Measurements from ENCODE around the gene BMP8B.
"Not testable (repeated sequence)": the region's sequence is repeated elsewhere in the genome, so short reads cannot be mapped to it uniquely, and the experiment has no call there.

The BMP8B gene, protein sequence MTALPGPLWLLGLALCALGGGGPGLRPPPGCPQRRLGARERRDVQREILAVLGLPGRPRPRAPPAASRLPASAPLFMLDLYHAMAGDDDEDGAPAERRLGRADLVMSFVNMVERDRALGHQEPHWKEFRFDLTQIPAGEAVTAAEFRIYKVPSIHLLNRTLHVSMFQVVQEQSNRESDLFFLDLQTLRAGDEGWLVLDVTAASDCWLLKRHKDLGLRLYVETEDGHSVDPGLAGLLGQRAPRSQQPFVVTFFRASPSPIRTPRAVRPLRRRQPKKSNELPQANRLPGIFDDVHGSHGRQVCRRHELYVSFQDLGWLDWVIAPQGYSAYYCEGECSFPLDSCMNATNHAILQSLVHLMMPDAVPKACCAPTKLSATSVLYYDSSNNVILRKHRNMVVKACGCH

DNA sequence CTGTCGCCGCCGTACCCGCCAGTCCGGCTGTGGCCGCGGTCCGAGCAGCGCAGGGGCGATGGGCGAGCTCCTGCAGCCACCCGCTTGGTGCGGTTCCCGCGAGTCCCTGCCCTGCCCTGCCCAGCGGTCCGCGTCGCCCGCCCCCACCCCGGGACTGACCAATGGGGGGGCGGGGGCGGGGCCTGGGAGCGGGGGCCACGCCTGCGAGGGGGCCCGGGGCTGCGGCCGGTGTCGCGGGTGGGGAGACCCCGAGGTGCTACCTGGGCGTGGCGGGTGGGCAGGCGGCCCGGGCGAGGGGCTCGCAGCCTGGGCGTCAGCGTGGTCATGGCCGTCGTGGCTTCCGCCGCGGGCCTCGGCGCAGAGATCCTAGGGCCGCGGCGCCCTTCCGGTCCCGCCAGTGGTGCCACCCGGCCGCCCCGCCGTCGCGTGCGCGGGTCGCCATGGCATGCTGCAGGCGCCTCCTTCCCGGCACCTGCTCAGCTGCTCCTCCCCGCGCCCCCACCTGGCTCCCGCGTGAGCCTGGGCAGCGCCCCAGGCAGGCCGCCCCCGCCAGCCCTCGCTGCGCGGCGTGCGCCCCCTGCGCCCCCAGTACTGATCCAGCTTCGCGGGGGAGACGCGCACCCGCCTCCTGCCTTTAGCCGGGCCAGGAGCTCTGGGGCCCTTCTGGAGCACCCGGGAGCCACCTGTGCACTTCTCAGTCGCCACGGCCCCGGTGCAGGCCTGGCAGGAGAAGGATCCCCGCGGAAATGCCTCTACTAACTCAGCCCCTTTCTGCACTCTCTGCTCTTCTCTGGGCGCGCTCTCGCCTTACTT lies at the start of gene BMP8B:
BMP8B (minus strand) TSS at position 108 of the 813 bp plus-strand sequence. CDS start 380 bp downstream, outside the sequence.
- Histone ChIP-seq H3K27ac (ENCODE audit: low read length) (no peak within 1 kb of the TSS), H3K36me3 (ENCODE audit: insufficient read depth, low read depth, low read length) (no peaks in the 10 kb centered on the region), H3K9ac (ENCODE audit: low read depth, low read length) (no peak within 1 kb of the TSS), H3K4me3 (ENCODE audit: low read length) (peak within 1 kb of the TSS; percentile 58; the same call in 1 of the 2 replicates), H3K9me3 (ENCODE audit: insufficient read depth, low read depth, low read length) (no peaks in the 10 kb centered on the region), H3K4me1 (ENCODE audit: insufficient read depth, low read length) (no peaks in the 10 kb centered on the region), H3K27me3 (ENCODE audit: insufficient read depth, low read length) (peaks cover 79% of the 10 kb centered on the region)

DNA sequence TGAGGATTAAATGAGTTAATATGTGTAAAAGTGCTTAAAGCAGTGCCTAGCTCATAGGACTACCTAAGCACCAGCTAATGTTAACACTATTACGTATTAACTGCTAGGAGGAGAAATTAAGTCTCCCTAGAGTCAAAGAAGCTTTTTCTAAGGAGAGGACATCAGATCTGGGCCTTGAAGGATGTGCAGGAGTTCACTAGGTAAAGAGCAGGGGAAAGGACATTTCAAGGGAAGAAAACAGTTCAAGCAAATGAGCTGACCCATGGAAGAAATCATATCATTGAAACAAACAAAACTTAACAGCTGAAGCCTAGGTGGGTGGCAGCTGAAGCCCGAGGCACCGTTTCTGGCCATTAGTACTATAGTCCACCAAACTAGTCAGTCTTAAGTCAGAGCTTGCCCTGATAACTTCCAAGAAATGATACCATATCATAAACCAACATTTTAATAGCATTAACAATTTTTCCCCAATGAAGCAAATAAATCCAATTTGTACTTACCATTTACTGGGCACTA lies 48.0 kb upstream of the BMP8B start:
- Histone ChIP-seq H3K9me3 (ENCODE audit: insufficient read depth, low read depth, low read length) (no peaks in the 10 kb centered on the region), H3K27me3 (ENCODE audit: insufficient read depth, low read length) (no peaks in the 10 kb centered on the region), H3K36me3 (ENCODE audit: insufficient read depth, low read depth, low read length) (peaks cover 45% of the 10 kb centered on the region), H3K4me3 (ENCODE audit: low read length) (no peak overlapping the region), H3K27ac (ENCODE audit: low read length) (no peak overlapping the region), H3K4me1 (ENCODE audit: insufficient read depth, low read length) (no peaks in the 10 kb centered on the region), H3K9ac (ENCODE audit: low read depth, low read length) (no peak overlapping the region)

DNA sequence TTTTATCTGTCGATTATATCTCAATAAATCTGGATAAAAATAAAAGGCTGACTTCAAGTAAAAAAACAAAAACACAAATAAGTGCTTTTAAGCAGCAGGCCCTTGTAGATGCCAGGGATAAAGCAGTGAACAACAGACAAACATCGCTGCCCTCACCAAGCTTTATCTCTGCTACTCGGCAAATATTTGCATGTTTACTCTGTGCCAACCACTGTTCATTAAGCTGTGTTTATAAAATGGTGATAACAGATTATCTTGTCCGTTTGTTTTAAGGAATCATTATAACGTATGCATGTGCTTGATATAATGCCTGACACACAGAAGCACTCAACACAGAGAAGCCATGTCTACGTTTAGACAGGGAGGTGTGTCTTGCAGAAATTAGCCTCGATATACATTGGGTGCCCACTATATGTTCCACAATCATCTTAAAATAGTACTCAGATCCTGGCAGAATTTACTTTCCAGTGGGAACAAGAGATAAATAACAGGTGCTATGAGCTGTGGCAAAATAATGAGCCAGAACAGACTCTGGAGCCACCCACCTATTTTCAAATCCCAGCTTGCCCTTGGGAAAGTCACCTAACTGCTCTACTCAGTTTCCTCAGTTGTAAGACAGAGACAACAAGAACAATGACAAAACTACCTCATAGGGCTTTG lies 47.4 kb upstream of the BMP8B start:
- Histone ChIP-seq H3K27me3 (ENCODE audit: insufficient read depth, low read length) (no peaks in the 10 kb centered on the region), H3K9me3 (ENCODE audit: insufficient read depth, low read depth, low read length) (no peaks in the 10 kb centered on the region), H3K4me1 (ENCODE audit: insufficient read depth, low read length) (no peaks in the 10 kb centered on the region), H3K36me3 (ENCODE audit: insufficient read depth, low read depth, low read length) (peaks cover 39% of the 10 kb centered on the region), H3K27ac (ENCODE audit: low read length) (no peak overlapping the region), H3K4me3 (ENCODE audit: low read length) (no peak overlapping the region), H3K9ac (ENCODE audit: low read depth, low read length) (no peak overlapping the region)

DNA sequence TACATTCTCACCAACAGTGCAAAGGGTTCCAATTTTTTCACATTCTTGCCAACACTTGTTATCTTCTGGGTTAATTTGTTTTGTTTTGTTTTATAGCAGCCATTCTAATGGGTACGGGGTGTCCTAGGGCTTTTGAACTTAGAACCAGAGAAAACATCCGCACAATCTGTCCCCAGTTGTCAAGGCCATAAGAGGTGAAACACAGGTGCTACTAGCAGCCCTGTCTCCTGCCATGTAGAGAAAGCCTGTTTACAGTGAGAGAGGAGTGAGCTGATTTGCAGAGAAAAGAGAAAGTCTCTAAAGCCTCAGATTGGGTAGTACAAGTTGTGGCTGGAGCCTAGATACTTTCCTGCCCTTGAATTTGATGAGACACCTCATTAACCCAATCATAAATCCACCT lies 46.4 kb upstream of the BMP8B start:
- Histone ChIP-seq H3K27ac (ENCODE audit: low read length) (no peak overlapping the region), H3K9ac (ENCODE audit: low read depth, low read length) (no peak overlapping the region), H3K4me1 (ENCODE audit: insufficient read depth, low read length) (no peaks in the 10 kb centered on the region), H3K9me3 (ENCODE audit: insufficient read depth, low read depth, low read length) (no peaks in the 10 kb centered on the region), H3K4me3 (ENCODE audit: low read length) (no peak overlapping the region), H3K27me3 (ENCODE audit: insufficient read depth, low read length) (no peaks in the 10 kb centered on the region), H3K36me3 (ENCODE audit: insufficient read depth, low read depth, low read length) (peaks cover 29% of the 10 kb centered on the region)

DNA sequence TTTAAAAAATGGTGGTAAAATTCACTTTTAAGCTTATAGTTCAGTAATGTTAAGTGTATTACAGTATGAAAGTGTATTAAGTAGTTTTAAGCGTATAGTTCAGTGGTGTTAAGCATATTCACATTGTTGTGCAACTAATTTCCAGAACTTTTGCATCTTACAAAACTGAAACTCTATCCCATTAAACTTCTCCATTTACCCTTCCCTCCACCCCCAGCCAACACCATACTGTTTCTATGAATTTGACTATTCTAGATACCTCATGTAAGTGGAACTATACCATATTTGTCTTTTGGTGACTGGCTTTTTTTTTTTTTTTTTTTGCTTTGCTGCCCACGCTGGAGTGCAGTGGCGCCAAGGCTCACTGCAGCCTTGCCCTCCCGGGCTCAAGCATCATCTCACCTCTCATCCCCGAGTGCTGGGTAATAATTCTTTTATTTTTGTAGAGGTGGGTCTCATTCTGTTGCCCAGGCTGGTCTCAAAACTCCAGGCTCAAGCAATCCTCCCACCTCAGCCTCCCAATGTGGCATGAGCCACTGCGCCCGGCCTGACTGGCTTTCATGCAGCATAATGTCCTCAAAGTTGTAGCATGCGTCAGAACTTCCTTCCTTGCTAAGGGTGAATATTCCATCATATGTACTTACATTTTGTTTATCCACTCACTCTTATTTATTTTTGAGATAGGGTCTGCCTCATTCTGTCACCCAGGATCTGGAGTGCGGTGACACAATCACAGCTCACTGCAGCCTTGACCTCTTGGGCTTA lies 45.1 kb upstream of the BMP8B start:
- Histone ChIP-seq H3K36me3 (ENCODE audit: insufficient read depth, low read depth, low read length) (peaks cover 16% of the 10 kb centered on the region), H3K9ac (ENCODE audit: low read depth, low read length) (no peak overlapping the region), H3K9me3 (ENCODE audit: insufficient read depth, low read depth, low read length) (no peaks in the 10 kb centered on the region), H3K4me3 (ENCODE audit: low read length) (no peak overlapping the region), H3K4me1 (ENCODE audit: insufficient read depth, low read length) (no peaks in the 10 kb centered on the region), H3K27ac (ENCODE audit: low read length) (no peak overlapping the region), H3K27me3 (ENCODE audit: insufficient read depth, low read length) (no peaks in the 10 kb centered on the region)

DNA sequence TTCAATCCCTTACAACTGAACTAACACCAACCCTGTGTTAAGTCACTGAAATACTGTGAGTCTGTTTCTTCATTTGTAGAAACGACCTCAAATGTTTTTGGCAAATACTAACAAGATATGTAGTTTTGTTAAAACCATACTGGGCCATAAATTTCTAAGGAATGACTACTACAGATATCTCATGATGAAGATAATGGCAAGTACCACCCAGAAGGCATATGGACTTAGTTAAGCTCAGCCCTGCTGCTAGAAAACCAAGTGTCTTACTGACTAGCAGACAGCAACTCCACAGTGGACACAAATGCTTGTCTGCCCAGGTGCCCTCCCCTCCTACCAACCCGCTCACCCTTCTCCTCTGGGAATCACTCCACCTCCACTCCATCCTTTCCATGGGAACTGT lies 44.5 kb upstream of the BMP8B start:
- Histone ChIP-seq H3K9ac (ENCODE audit: low read depth, low read length) (no peak overlapping the region), H3K36me3 (ENCODE audit: insufficient read depth, low read depth, low read length) (peaks cover 9% of the 10 kb centered on the region; the same call in 1 of the 2 replicates), H3K4me1 (ENCODE audit: insufficient read depth, low read length) (no peaks in the 10 kb centered on the region), H3K9me3 (ENCODE audit: insufficient read depth, low read depth, low read length) (no peaks in the 10 kb centered on the region), H3K27me3 (ENCODE audit: insufficient read depth, low read length) (no peaks in the 10 kb centered on the region), H3K4me3 (ENCODE audit: low read length) (no peak overlapping the region), H3K27ac (ENCODE audit: low read length) (no peak overlapping the region)

DNA sequence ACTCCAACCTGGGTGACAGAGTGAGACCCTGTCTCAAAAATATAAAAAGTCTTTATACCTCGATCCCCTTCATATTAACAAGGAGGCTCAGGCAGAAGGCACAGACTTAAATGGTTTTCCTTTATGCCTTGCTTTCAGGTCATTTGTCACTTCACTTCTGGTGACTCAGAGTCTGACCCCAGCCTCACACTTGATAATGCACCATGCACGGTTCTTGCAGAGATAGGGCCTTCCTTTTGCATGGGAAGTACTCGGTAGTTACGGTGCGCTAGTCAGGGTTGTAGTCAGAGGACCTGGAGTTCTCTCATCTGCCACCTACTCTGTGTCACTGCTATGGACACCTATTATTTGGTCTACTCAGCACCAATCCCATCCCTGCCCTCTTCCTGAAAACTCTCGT lies 43.6 kb upstream of the BMP8B start:
- Histone ChIP-seq H3K4me3 (ENCODE audit: low read length) (no peak overlapping the region), H3K36me3 (ENCODE audit: insufficient read depth, low read depth, low read length) (0 out of 2 replicates have a peak, but pooled peaks cover 1% of the 10 kb centered on the region), H3K27me3 (ENCODE audit: insufficient read depth, low read length) (no peaks in the 10 kb centered on the region), H3K9me3 (ENCODE audit: insufficient read depth, low read depth, low read length) (no peaks in the 10 kb centered on the region), H3K9ac (ENCODE audit: low read depth, low read length) (no peak overlapping the region), H3K4me1 (ENCODE audit: insufficient read depth, low read length) (no peaks in the 10 kb centered on the region), H3K27ac (ENCODE audit: low read length) (no peak overlapping the region)

DNA sequence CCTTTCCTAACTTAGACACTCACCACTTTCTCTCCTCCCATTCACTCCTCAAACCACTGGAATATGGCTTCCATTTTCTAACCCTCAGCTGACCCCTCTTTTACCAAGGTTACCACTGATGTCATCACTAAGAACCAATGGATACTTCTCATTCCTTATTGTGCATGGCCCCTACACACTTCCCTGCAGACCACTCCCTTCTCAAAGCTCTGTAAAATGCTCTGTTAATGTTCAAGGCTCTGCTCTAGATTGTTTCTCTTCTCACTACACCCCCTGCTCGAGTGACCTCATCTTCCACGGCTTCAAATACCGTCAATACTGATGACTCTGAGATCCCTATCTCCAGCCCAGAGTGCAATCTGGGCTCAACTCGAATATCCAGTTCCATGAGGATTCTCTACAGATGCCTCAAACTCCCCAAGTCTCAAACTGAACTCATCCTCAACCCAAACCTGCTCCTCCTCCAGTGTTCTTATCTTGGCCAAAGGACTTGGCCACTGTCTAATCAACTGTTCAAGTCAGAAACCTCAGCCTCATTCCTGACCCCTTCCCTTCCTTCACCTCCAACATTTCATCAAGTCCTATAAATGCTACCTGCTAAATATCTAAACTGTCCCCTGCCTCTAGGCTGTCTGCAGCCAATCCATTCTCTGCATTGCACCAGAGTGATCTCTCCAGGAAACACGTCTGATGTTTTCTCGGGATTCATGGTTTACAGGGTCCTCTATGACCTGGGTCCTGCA lies 41.3 kb upstream of the BMP8B start:
- H3K27me3 ChIP-seq (ENCODE audit: insufficient read depth, low read length) = no peaks in the 10 kb centered on the region
- no peak overlapping the region for H3K27ac ChIP-seq (ENCODE audit: low read length)
- no peaks in the 10 kb centered on the region for H3K4me1 ChIP-seq (ENCODE audit: insufficient read depth, low read length)
- H3K4me3 ChIP-seq (ENCODE audit: low read length) = no peak overlapping the region
- no peaks in the 10 kb centered on the region for H3K36me3 ChIP-seq (ENCODE audit: insufficient read depth, low read depth, low read length)
- H3K9me3 ChIP-seq (ENCODE audit: insufficient read depth, low read depth, low read length) = no peaks in the 10 kb centered on the region
- H3K9ac ChIP-seq (ENCODE audit: low read depth, low read length) = no peak overlapping the region

GRCh38 chr1:39828734-39829133 lies 40.1 kb upstream of the BMP8B start:
- H3K36me3 ChIP-seq (ENCODE audit: insufficient read depth, low read depth, low read length) = no peaks in the 10 kb centered on the region
- H3K4me1 ChIP-seq (ENCODE audit: insufficient read depth, low read length) = no peaks in the 10 kb centered on the region
- no peaks in the 10 kb centered on the region for H3K27me3 ChIP-seq (ENCODE audit: insufficient read depth, low read length)
- H3K27ac ChIP-seq (ENCODE audit: low read length) = no peak overlapping the region
- no peaks in the 10 kb centered on the region for H3K9me3 ChIP-seq (ENCODE audit: insufficient read depth, low read depth, low read length)
- no peak overlapping the region for H3K9ac ChIP-seq (ENCODE audit: low read depth, low read length)
- H3K4me3 ChIP-seq (ENCODE audit: low read length) = no peak overlapping the region

DNA sequence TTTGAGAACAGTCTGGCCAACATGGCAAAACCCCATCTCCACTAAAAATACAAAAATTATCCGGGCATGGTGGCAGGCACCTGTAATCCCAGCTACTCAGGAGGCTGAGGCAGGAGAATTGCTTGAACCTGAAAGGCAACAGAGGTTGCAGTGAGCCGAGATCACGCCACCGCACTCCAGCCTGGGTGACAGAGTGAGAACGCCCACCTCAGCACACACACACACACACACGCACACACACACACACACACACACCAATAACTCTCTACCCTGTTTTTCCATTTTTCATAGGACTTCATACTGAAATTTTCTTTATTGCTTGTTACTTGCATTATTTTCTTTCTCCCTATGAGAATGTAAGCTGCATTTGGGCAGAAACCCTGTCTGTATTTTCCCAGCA lies 39.6 kb upstream of the BMP8B start:
- not testable (repeated sequence) for H3K36me3 ChIP-seq (ENCODE audit: insufficient read depth, low read depth, low read length); H3K27me3 ChIP-seq (ENCODE audit: insufficient read depth, low read length); H3K9me3 ChIP-seq (ENCODE audit: insufficient read depth, low read depth, low read length); H3K9ac ChIP-seq (ENCODE audit: low read depth, low read length); H3K27ac ChIP-seq (ENCODE audit: low read length); H3K4me1 ChIP-seq (ENCODE audit: insufficient read depth, low read length); H3K4me3 ChIP-seq (ENCODE audit: low read length)

All from iPS-20b (cell line).